Uterus (tissue), 2 donors: Measurements from ENCODE around the gene KCTD19.

Experiments
- POLR2A ChIP-seq, 2 donors: fragments of 450-650 bp; IDR thresholded peaks; one replicate each; pipeline ENCODE4 v1.6.1; 2016; ENCODE audit warnings: antibody characterized with exemption in 2 of 2, mild to moderate bottlenecking in 1 of 2, moderate library complexity in 1 of 2
- TF ChIP-seq, protein P1 (sequence below), 4 experiments: fragments of 200-600 bp in 2 of 4; fragments of 450-650 bp in 2 of 4; sonication (generic) in 2 of 4; IDR thresholded peaks; one replicate each; pipeline ENCODE4 v1.5.1; 2016 to 2019; ENCODE audit warnings: antibody characterized with exemption in 4 of 4, mild to moderate bottlenecking in 2 of 4, moderate library complexity in 1 of 4

DNA sequence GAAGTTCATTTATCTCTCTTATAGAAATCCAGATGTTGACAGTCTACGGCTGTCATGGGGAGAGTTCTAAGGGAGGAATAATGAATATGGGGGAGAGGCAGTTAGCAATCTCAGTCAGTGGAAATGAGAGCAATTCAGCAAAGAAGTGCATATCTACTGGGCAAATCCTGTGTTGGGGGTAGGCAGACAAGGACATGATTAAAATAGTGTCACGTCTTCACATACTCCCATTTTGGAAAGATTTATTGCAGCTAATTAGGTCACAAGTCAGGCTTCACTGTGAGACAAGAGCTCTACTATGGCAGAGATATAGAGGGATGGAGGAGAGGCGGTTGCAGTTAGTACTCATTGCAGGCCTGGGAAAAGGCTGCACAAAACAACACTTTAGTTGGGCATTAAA is 29.9 kb upstream of the KCTD19 start:
- TF ChIP-seq, protein P1, sequence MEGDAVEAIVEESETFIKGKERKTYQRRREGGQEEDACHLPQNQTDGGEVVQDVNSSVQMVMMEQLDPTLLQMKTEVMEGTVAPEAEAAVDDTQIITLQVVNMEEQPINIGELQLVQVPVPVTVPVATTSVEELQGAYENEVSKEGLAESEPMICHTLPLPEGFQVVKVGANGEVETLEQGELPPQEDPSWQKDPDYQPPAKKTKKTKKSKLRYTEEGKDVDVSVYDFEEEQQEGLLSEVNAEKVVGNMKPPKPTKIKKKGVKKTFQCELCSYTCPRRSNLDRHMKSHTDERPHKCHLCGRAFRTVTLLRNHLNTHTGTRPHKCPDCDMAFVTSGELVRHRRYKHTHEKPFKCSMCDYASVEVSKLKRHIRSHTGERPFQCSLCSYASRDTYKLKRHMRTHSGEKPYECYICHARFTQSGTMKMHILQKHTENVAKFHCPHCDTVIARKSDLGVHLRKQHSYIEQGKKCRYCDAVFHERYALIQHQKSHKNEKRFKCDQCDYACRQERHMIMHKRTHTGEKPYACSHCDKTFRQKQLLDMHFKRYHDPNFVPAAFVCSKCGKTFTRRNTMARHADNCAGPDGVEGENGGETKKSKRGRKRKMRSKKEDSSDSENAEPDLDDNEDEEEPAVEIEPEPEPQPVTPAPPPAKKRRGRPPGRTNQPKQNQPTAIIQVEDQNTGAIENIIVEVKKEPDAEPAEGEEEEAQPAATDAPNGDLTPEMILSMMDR (IDR thresholded peaks at IDR 0.05), result no peak
- no peak for TF ChIP-seq POLR2A (IDR thresholded peaks at IDR 0.05)
